HPDE6-E6E7 (cell line): ENCODE results near the gene NAIP.
"Not testable (repeated sequence)": the region's sequence is repeated elsewhere in the genome, so short reads cannot be mapped to it uniquely, and the experiment has no call there.

Experiments used
- DNase-seq: peaks from one replicate; pipeline ENCODE4 v3.0.0; 2011; ENCODE audit warnings: missing footprints; ENCODE audit errors: extremely low spot score

The NAIP gene

DNA sequence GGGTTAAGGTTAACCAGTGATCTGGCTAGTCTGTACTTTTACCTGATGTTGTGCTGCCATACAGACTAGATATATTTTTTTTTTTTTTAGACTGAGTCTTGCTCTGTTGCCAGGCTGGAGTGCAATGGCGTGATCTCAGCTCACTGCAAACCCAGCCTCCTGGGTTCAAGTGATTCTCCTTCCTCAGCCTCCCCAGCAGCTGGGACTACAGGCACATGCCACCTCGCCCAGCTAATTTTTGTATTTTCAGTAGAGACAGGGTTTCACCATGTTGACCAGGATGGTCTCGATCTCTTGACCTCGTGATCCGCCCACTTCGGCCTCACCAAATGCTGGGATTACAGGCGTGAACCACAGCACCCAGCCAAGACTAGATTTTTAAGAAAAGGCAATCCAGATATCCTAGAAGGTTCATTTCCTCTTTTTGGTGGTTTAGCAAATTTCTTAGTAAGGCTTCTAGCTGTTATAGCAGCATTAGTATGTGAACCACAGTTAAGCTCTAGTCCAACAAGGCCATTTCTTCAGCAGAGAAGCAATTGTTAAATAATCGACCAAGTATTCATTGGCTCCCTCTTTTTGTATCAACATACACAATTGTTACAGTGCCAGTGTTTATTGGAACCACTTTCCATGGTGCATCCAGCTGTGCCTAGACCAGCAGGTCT, at the start of gene NAIP:
Gene NAIP, minus strand, starts transcription at position 51 of the 665 bp plus-strand sequence. CDS start 12,424 bp downstream, outside the sequence.
- not testable (repeated sequence) for DNase-seq

- not testable (repeated sequence) for DNase-seq
These were observed 42.3 kb upstream of the NAIP start, which contains the start of gene GTF2H2 for GRCh38 chr5:71067262-71067928. Gene GTF2H2, minus strand, starts transcription at chr5:71067676. Its CDS starts 4,913 bp downstream, at chr5:71062763.

- not testable (repeated sequence) for DNase-seq
These were observed 36.2 kb upstream of the NAIP start for GRCh38 chr5:71061322-71061721.

GRCh38 chr5:71059426-71059825, 34.3 kb upstream of the NAIP start:
- not testable (repeated sequence) for DNase-seq

- DNase-seq = not testable (repeated sequence)
These were observed 19.7 kb upstream of the NAIP start for GRCh38 chr5:71044808-71045207.

DNA sequence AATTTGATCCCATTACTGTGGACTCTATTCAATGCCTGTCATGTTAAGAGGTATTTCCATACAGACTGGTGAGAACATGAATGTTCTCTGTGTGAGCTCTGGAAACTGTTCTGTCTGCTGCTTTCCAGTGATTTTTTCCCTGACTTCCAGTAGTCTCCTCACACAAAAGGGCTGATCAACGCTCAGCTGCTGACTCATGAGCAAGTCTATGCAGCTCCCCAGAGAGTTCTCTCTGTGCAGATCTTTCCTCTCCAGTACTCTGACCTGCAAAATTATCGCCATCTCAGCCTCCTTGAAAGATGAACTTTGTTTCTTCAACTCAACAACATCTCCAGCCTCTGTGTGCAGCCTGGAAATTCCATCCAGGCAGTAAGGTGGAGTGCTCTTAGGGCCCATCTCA, 19.0 kb upstream of the NAIP start:
- not testable (repeated sequence) for DNase-seq

DNA sequence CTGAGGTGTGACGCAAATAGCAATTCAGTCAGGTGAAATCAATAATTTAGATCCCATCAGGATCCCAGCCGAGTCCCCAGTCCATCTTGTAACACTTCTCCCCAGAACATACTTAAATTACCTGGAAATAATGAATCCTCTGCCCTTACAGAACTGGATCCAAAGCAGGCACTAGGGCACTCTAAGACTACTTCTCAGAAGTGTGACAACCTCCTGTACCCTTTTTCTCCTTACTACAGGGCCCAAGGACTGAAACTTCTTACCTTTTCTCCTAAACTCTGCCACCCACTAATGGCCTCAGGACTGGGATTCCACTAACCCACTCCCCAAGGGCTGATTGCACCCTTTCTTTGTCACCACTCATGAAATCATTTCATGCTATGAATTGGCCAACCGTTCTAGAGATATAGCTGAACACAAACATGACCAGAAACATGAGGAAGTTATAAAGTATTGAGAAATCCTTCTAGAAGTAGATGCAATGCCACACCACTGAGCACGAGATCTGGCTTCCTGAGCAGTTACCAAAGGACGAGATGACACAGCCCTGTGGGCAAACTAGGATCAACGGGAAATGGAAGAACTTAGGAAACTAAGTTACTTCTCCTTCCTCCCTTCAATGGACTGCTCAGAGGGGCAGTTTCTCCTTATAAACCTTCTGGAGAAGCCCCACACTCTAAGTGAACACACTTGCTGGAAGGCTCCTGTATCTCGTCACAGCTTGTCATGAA, 6.1 kb upstream of the NAIP start:
- DNase-seq = not testable (repeated sequence)

DNA sequence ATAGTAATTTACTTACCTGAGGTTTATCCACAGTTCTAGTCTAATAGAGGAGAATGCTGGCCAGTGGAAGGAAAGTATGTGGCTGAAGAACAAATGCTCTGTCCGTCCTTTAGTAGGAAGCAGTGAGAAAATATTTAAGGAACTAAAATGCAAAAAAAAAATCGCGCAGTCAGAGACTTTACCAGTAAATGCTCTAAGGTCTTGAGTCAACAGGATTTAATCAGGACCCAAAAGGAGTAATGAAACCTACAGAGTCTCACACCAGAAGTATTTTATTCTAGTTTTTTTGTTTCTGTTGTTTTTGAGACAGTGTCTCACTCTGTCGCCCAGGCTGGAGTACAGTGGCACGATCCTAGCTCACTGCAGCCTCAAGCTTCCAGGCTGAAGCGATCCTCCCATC, 4.5 kb downstream of the NAIP start:
- not testable (repeated sequence) for DNase-seq

DNA sequence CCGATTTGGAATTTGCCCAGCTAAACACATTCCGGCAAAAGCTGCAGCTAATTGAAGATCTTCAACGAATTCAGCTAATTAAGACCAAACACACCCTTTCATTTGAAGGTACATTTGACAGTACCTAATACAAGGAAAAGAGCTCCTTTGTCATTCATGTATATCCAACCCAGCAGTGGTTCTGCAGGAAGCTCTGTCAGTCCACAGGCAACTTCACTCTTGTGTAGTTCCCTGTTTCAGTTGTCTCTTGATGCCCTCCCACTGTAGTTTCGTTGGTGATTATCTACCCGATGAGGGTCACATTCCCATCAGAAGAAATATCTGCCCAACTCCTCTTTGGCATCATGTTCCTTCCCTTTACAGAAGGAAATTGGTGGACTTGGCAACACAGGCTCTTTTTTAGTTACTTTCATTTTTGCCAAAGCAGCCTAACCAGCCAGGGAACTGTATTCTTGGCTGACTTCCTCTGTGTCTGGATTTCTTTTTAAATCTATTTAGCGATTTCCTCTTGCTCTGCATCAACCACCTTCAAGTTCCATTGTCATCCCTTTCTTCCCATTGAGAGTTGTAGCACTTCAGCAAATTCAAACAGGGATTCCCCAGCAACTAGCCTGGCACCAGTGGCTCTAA, 6.6 kb downstream of the NAIP start:
- DNase-seq = not testable (repeated sequence)

DNA sequence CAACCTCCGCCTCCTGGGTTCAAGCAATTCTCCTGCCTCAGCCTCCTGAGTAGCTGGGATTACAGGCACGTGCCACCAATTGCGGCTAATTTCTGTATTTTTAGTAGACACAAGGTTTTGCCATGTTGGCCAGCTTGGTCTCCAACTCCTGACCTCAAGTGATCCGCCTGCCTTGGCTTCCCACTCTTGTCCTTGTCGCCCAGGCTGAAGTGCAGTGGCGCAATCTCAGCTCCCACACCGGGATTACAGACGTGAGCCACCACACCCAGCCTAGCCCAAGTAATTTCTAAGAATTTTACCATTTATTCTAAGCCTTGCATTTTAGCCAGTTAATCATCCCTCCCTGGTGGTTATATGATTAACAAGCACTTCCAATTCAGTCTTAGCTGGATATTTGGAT, 11.0 kb downstream of the NAIP start:
- DNase-seq = no peak

- no peak for DNase-seq
These were observed 11.6 kb downstream of the NAIP start for GRCh38 chr5:71013575-71013974.

GRCh38 chr5:71011194-71011792, 13.8 kb downstream of the NAIP start:
- no peak for DNase-seq

DNA sequence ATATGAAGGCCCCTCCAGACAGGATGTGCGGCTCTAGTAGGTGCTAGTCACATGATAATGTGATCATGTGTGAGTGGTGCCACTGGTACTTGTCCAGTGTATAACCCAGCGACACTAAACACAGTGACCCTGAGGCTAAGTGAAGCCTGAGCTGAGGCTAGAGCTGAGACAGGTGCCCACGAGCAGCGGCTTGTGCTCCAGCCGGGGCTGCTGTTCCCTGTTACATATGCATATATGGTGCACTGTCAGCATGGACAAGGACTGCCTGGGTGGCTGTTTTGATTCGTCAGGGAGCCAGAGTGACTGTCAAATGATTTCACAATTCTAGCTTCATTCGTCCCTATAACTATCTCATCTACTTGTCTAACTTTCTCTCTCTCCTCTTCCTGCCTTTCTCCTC, 18.2 kb downstream of the NAIP start:
- DNase-seq = not testable (repeated sequence)

DNA sequence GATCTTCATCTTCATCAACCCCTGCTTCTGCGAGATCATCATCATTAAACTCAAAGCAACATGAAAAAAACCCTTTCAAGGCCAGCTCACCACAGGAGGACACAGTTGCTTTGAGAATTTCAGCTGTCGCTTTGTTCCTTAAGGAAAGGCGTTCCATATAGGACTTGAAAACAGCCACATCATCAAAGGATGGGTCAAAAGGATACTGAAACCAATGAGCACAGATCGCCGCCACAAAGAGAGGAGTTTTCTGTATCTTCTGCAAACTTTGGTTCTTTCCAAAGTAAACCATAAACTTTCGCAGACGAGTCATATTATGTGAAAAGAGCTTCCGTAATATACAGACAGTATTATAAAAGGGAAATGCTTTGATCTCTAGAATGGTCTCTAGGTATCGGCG, 40.3 kb downstream of the NAIP start:
- not testable (repeated sequence) for DNase-seq

- DNase-seq = not testable (repeated sequence)
These were observed 57.9 kb downstream of the NAIP start for GRCh38 chr5:70967220-70967619.

- DNase-seq = not testable (repeated sequence)
These were observed 60.6 kb downstream of the NAIP start for GRCh38 chr5:70964531-70964930.

- DNase-seq = not testable (repeated sequence)
These were observed 72.1 kb downstream of the NAIP start for GRCh38 chr5:70953068-70953467.

- not testable (repeated sequence) for DNase-seq
These were observed 92.6 kb downstream of the NAIP start for GRCh38 chr5:70932560-70932959.

- not testable (repeated sequence) for DNase-seq
These were observed 93.3 kb downstream of the NAIP start for GRCh38 chr5:70931709-70932368.

- DNase-seq = not testable (repeated sequence)
These were observed 100.0 kb downstream of the NAIP start for GRCh38 chr5:70925211-70925562.
